DMS114 treated with DMSO at 0.1 percent for 48 hours (cell line): ENCODE results near the gene MAN1B1.
A peak's percentile ranks its signal among the peaks of the same experiment; 100 is the strongest.

Source experiments
- DNase-seq: peaks from one replicate; lab custom pipeline; 2025; ENCODE audit not compliant: unreplicated experiment; lab: John Stamatoyannopoulos, UW

The MAN1B1 gene

GRCh38 chr9:137086531-137087408 lies at the start of gene MAN1B1:
MAN1B1 (plus strand) TSS chr9:137086985; CDS start chr9:137087000, 15 bp downstream.
- peak; percentile 93 for DNase-seq

GRCh38 chr9:137037035-137037434 lies 49.8 kb upstream of the MAN1B1 start:
- DNase-seq = no peak

- DNase-seq = no peak
Measured at GRCh38 chr9:137037483-137037882, 49.3 kb upstream of the MAN1B1 start.

GRCh38 chr9:137038916-137039315 lies 47.9 kb upstream of the MAN1B1 start:
- DNase-seq = no peak

GRCh38 chr9:137039611-137040366 lies 47.0 kb upstream of the MAN1B1 start:
- no peak for DNase-seq

- no peak for DNase-seq
Measured at GRCh38 chr9:137040568-137040967, 46.2 kb upstream of the MAN1B1 start.

GRCh38 chr9:137041124-137041523 lies 45.7 kb upstream of the MAN1B1 start:
- DNase-seq = no peak

GRCh38 chr9:137042751-137043727 lies 43.7 kb upstream of the MAN1B1 start:
- no peak for DNase-seq

- DNase-seq = no peak
Measured at GRCh38 chr9:137044037-137044436, 42.7 kb upstream of the MAN1B1 start.

GRCh38 chr9:137044502-137045177 lies 42.1 kb upstream of the MAN1B1 start:
- no peak for DNase-seq

- DNase-seq = no peak
Measured at GRCh38 chr9:137045294-137046087, 41.3 kb upstream of the MAN1B1 start.

GRCh38 chr9:137046088-137046787 lies 40.5 kb upstream of the MAN1B1 start, which contains the start of gene NPDC1:
NPDC1 (minus strand) TSS chr9:137046177; CDS start chr9:137045989, 188 bp downstream.
- peak; percentile 46 for DNase-seq

- DNase-seq = no peak
Measured at GRCh38 chr9:137048655-137049543, 37.9 kb upstream of the MAN1B1 start.

GRCh38 chr9:137049544-137050449 lies 37.0 kb upstream of the MAN1B1 start:
- peak; percentile 7 for DNase-seq

GRCh38 chr9:137050570-137050969 lies 36.2 kb upstream of the MAN1B1 start:
- no peak for DNase-seq

- no peak for DNase-seq
Measured at GRCh38 chr9:137051145-137051724, 35.5 kb upstream of the MAN1B1 start.
